ENCODE results near the gene PHKG2.

DNA sequence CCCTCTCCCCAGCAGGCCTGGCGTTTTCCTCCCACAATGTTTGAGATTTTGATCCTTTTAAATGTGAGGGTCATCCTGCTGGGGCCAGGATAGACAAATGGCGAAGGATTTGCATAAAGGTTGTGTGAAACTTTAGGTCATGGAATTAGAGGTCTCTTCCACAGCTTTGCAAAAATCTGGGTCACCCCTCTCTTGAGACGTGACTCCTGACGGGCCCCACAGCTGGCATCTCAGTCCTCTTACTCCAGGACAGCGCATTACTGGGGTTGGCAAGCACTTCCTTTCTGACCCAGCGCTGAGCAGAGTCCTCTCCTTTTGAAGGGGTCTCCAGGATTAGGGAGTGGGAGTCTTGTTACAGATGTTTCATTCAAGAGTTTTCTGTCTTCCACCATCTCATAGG, 31.4 kb downstream of the PHKG2 start:
- TF ChIP-seq, protein P1, sequence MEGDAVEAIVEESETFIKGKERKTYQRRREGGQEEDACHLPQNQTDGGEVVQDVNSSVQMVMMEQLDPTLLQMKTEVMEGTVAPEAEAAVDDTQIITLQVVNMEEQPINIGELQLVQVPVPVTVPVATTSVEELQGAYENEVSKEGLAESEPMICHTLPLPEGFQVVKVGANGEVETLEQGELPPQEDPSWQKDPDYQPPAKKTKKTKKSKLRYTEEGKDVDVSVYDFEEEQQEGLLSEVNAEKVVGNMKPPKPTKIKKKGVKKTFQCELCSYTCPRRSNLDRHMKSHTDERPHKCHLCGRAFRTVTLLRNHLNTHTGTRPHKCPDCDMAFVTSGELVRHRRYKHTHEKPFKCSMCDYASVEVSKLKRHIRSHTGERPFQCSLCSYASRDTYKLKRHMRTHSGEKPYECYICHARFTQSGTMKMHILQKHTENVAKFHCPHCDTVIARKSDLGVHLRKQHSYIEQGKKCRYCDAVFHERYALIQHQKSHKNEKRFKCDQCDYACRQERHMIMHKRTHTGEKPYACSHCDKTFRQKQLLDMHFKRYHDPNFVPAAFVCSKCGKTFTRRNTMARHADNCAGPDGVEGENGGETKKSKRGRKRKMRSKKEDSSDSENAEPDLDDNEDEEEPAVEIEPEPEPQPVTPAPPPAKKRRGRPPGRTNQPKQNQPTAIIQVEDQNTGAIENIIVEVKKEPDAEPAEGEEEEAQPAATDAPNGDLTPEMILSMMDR (IDR thresholded peaks at IDR 0.05), result no peak
- TF ChIP-seq POLR2A (IDR thresholded peaks at IDR 0.05) (no peak), EP300 (IDR thresholded peaks at IDR 0.05) (no peak)

Measured in ovary (tissue), 3 donors.